Gastrocnemius medialis (tissue), 4 donors: Measurements from ENCODE around the gene TNFRSF13B. TPM values are rescaled to one million over a fixed set of nuclear protein-coding genes. Genes with fewer than 3 reads are reported as not detected.

Experiments
- ATAC-seq, 2 donors: fragments of 150-250 bp; one replicate each; pipeline ENCODE4 v1.9.1; 2016
- DNase-seq, 2 donors: peaks; one replicate each; pipeline ENCODE4 v3.0.0-alpha.2; 2019
- H3K27ac ChIP-seq, 4 donors: fragments of 200-600 bp; sonication (generic); 1 replicate in 1 of 4; 2 replicates in 3 of 4; pipeline ENCODE4 v1.5.1; 2016 to 2018; ENCODE audit warnings: mild to moderate bottlenecking in 2 of 4, moderate library complexity in 1 of 4
- H3K27me3 ChIP-seq, 3 donors: fragments of 200-600 bp; sonication (generic) in 2 of 3; 1 replicate in 1 of 3; 2 replicates in 2 of 3; pipeline versions ENCODE4 v1.5.1 to v1.6.0; 2016 to 2019; ENCODE audit warnings: mild to moderate bottlenecking in 1 of 3, moderate library complexity in 1 of 3
- H3K36me3 ChIP-seq, 2 donors: fragments of 200-600 bp; sonication (generic) in 1 of 2; one replicate each; pipeline ENCODE4 v1.5.1; 2017 to 2018
- H3K4me1 ChIP-seq, 2 donors: fragments of 200-600 bp; sonication (generic) in 1 of 2; one replicate each; pipeline ENCODE4 v1.5.1; 2016 to 2017; ENCODE audit warnings: mild to moderate bottlenecking in 2 of 2
- H3K4me3 ChIP-seq, 4 donors: fragments of 200-600 bp; sonication (generic) in 3 of 4; 1 replicate in 1 of 4; 2 replicates in 3 of 4; pipeline ENCODE4 v1.5.1; 2016 to 2019; ENCODE audit warnings: mild to moderate bottlenecking in 2 of 4
- H3K9me3 ChIP-seq, 3 donors: fragments of 200-600 bp; sonication (generic) in 2 of 3; 1 replicate in 1 of 3; 2 replicates in 2 of 3; pipeline ENCODE4 v1.5.1; 2016 to 2019
- POLR2A ChIP-seq, 2 donors: fragments of 450-650 bp; IDR thresholded peaks; one replicate each; pipeline ENCODE4 v1.6.1; 2017; ENCODE audit warnings: antibody characterized with exemption in 2 of 2, mild to moderate bottlenecking in 2 of 2, moderate library complexity in 2 of 2
- in situ Hi-C, 4 donors: fragments of 200-750 bp; cut with MboI; loops; one replicate each; pipeline versions ENCODE4 v1.15.0 to v1.8.0; 2017; ENCODE audit warnings: low sequenced_read_pairs in 4 of 4
- intact Hi-C: fragments of 100-400 bp; cut with DNase I; formaldehyde crosslinking; loops from one replicate; pipeline ENCODE4 v1.15.1; 2023; ENCODE audit warnings: low total_unique reads
- total RNA-seq, 4 donors: library from RNA; depleted of rRNA; stranded (reverse); fragments of >200 nt; gene quantifications; one replicate each; pipeline versions ENCODE4 v1.1.0 to v1.2.3, GENCODE V29; 2016
- TF ChIP-seq, protein P1 (sequence below), 5 experiments: fragments of 450-650 bp in 3 of 5; fragments of 200-600 bp in 2 of 5; sonication (generic) in 2 of 5; IDR thresholded peaks in 4 of 5; conservative IDR thresholded peaks in 1 of 5; 1 replicate in 4 of 5; 2 replicates in 1 of 5; pipeline ENCODE4 v1.5.1; 2016 to 2019; ENCODE audit warnings: antibody characterized with exemption in 5 of 5, mild to moderate bottlenecking in 3 of 5, moderate library complexity in 3 of 5

Gene TNFRSF13B
- total RNA-seq, 4 donors from 2014 or later, result not detected

DNA sequence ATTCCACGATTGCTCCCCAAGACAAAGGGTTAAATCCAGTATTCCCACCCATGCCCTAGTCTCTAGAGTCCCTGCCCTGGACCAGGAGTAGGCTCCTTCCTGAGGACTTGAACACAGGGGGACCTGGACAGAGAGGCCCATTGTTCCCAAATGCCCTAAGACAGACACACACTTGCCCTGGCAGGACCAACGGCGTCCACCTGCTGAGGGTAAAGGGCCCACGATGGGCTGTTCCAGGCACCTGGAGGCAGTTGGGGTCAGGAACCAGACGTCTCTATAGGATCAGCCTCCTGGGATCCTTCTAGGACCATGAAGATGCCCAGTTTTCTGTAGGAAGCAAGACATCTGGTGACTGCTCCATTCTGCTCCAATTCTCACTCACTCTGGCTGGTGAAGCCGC is 39.3 kb downstream of the TNFRSF13B start:
- H3K27ac ChIP-seq, result no peak overlapping the region
- in situ Hi-C loops, result no loop called here
- no peaks in the 10 kb centered on the region for H3K36me3 ChIP-seq
- no peaks in the 10 kb centered on the region for H3K27me3 ChIP-seq
- DNase-seq, result no peak
- ATAC-seq, result no peak
- intact Hi-C loops, result no loop called here
- TF ChIP-seq POLR2A (IDR thresholded peaks at IDR 0.05), result no peak
- TF ChIP-seq, protein P1, sequence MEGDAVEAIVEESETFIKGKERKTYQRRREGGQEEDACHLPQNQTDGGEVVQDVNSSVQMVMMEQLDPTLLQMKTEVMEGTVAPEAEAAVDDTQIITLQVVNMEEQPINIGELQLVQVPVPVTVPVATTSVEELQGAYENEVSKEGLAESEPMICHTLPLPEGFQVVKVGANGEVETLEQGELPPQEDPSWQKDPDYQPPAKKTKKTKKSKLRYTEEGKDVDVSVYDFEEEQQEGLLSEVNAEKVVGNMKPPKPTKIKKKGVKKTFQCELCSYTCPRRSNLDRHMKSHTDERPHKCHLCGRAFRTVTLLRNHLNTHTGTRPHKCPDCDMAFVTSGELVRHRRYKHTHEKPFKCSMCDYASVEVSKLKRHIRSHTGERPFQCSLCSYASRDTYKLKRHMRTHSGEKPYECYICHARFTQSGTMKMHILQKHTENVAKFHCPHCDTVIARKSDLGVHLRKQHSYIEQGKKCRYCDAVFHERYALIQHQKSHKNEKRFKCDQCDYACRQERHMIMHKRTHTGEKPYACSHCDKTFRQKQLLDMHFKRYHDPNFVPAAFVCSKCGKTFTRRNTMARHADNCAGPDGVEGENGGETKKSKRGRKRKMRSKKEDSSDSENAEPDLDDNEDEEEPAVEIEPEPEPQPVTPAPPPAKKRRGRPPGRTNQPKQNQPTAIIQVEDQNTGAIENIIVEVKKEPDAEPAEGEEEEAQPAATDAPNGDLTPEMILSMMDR (IDR thresholded peaks at IDR 0.05 in 4 of 5, conservative IDR thresholded peaks at IDR 0.05 in 1 of 5), result no peak
- no peak overlapping the region for H3K4me3 ChIP-seq
- no peaks in the 10 kb centered on the region for H3K4me1 ChIP-seq
- H3K9me3 ChIP-seq, result no peaks in the 10 kb centered on the region

DNA sequence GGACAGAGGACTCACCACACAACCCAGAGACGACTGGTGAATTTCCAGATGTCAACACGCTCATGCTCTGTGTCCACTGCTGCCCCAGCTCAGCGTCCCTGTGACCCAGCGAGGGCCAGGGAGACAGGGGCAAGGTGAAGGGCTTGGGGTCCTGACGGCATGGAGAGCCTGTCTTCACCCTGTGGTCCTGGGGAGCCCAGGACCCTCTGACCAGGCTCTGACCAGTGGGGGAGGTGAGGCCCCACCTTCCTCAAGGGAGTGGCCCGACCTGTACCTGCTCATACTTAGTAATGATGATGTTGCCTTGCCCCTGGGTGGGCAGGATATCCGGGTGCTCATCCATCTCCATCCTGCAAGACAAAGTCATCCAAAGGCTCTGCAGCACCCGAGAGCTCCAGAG is 39.8 kb downstream of the TNFRSF13B start:
- H3K9me3 ChIP-seq, result no peaks in the 10 kb centered on the region
- H3K27ac ChIP-seq, result no peak overlapping the region
- no peaks in the 10 kb centered on the region for H3K27me3 ChIP-seq
- no peak overlapping the region for H3K4me3 ChIP-seq
- in situ Hi-C loops, result no loop called here
- intact Hi-C loops, result no loop called here
- no peaks in the 10 kb centered on the region for H3K36me3 ChIP-seq
- no peak for DNase-seq
- no peak for TF ChIP-seq POLR2A (IDR thresholded peaks at IDR 0.05)
- TF ChIP-seq, protein P1 (IDR thresholded peaks at IDR 0.05 in 4 of 5, conservative IDR thresholded peaks at IDR 0.05 in 1 of 5), result no peak
- no peaks in the 10 kb centered on the region for H3K4me1 ChIP-seq
- ATAC-seq, result no peak

DNA sequence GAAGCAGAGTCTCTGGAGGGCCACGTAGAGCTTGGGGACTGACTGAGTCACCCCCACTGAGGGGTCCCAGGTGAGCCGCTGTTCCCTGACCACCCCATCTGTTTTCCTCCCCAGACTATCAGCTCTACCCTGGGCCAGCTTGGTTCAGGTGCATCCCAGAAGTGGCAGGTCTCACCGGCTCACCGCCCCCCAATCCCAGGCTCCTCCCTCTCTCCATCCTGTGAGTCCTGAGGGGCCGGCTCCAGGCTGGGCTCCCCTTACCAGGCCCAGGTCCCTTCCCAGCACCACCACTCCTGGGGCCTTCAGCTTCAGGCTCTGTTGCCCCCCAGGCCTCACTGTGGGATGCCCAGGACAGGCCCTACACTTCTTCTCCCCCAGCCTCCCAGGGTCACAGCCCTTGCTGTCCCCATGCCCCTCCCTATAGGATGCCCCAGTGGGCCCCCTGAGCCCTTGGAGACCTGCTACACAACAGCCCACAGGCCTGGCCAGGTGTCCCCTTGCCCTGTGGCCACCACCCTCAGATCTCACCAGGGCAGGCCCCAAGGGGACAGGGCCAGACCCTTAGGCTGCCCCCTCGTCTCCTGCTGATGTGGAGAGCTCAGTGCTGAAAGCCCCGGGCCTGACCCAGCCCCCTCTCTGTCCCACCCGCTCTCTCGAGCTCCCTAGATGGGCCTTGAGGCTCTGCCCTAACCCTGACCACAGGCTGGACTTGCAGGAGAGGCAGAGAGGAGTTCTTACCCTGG is 40.4 kb downstream of the TNFRSF13B start:
- intact Hi-C loops, result no loop called here
- Histone ChIP-seq H3K9me3 (no peaks in the 10 kb centered on the region), H3K36me3 (no peaks in the 10 kb centered on the region), H3K27ac (no peak overlapping the region), H3K4me3 (no peak overlapping the region), H3K27me3 (no peaks in the 10 kb centered on the region), H3K4me1 (no peaks in the 10 kb centered on the region)
- in situ Hi-C loops, result no loop called here
- ATAC-seq (no peak), DNase-seq (no peak)
- TF ChIP-seq POLR2A (IDR thresholded peaks at IDR 0.05), result no peak
- TF ChIP-seq, protein P1 (IDR thresholded peaks at IDR 0.05 in 4 of 5, conservative IDR thresholded peaks at IDR 0.05 in 1 of 5), result no peak

DNA sequence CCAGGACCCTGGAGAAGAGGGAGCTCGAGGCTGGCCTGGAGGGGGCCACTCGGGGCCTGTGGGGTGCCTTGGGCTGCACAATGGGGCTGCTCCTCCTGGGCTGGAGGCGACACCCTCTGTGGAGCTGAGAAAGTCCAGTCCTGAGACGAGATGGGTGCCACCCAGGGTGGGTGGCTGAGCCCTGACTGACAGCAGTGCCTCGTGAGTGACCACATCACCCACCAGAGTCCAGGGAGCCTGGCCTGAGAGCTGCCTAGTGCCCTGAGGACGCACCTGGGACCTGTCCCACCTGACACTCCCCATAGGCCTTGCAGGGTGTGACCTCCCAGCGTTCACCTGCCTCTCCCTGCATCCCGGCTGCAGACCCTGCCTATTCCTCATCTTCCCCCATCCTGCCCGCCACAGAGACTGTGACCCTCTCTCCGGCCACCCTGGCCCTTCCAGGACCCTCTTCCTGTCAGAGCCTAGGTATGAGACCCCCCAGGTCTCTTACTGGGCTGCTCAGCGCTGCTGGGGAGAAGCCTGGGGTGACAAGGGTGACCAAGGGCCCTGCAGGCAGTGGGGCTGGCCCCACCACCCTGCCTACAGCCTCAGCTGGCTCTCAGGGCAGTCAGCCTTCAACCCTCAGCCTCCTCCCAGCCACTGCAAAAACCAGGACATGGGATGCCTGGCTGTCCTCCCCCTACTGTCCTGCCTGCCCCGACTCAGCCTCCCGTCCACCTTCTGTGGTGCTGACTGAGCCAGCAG is 41.2 kb downstream of the TNFRSF13B start:
- TF ChIP-seq, protein P1 (IDR thresholded peaks at IDR 0.05 in 4 of 5, conservative IDR thresholded peaks at IDR 0.05 in 1 of 5), result no peak
- no peak for TF ChIP-seq POLR2A (IDR thresholded peaks at IDR 0.05)
- no peak for ATAC-seq
- Histone ChIP-seq H3K27ac (no peak overlapping the region), H3K27me3 (no peaks in the 10 kb centered on the region), H3K9me3 (no peaks in the 10 kb centered on the region), H3K4me1 (no peaks in the 10 kb centered on the region), H3K4me3 (no peak overlapping the region), H3K36me3 (no peaks in the 10 kb centered on the region)
- intact Hi-C loops, result no loop called here
- no peak for DNase-seq
- in situ Hi-C loops, result no loop called here
